HCT116 (cell line): ENCODE results near the gene CCHCR1.

Experiments used
- EZH2 ChIP-seq: fragments of 200-600 bp; sonication (generic); IDR thresholded peaks from 2 replicates; pipeline ENCODE4 v1.6.1; 2017; ENCODE audit warnings: antibody characterized with exemption, mixed run types
- FOSL1 ChIP-seq: IDR thresholded peaks from 2 replicates; pipeline ENCODE4 v1.6.1; 2012; ENCODE audit warnings: low read depth
- JUND ChIP-seq: IDR thresholded peaks from 2 replicates; pipeline ENCODE4 v1.6.1; 2012
- SIN3A ChIP-seq: IDR thresholded peaks from 2 replicates; pipeline ENCODE4 v1.6.1; 2012; ENCODE audit warnings: low read depth
- TCF7L2 ChIP-seq: IDR thresholded peaks from 2 replicates; pipeline ENCODE4 v1.7.0; 2011; ENCODE audit warnings: borderline replicate concordance, inconsistent platforms; ENCODE audit not compliant: insufficient read depth, insufficient read length; ENCODE audit errors: extremely low read depth
- YY1 ChIP-seq: IDR thresholded peaks from 2 replicates; pipeline ENCODE4 v1.6.1; 2011; ENCODE audit warnings: low read length, low read depth, moderate library complexity, mild to moderate bottlenecking; ENCODE audit not compliant: insufficient replicate concordance; ENCODE audit errors: extremely low read depth
- TF ChIP-seq, protein P1 (sequence below), 3 experiments: fragments of 200-600 bp in 1 of 3; sonication (generic) in 1 of 3; IDR thresholded peaks in 2 of 3; conservative IDR thresholded peaks in 1 of 3; 2 replicates each; pipeline ENCODE4 v1.5.1; 2012 to 2017; ENCODE audit warnings: low read depth in 2 of 3, low read length in 2 of 3, antibody characterized with exemption in 1 of 3, borderline replicate concordance in 1 of 3, control low read depth in 1 of 3, mild to moderate bottlenecking in 1 of 3, mixed read lengths in 1 of 3, mixed run types in 1 of 3, moderate library complexity in 1 of 3; ENCODE audit not compliant: insufficient read depth in 1 of 3

DNA sequence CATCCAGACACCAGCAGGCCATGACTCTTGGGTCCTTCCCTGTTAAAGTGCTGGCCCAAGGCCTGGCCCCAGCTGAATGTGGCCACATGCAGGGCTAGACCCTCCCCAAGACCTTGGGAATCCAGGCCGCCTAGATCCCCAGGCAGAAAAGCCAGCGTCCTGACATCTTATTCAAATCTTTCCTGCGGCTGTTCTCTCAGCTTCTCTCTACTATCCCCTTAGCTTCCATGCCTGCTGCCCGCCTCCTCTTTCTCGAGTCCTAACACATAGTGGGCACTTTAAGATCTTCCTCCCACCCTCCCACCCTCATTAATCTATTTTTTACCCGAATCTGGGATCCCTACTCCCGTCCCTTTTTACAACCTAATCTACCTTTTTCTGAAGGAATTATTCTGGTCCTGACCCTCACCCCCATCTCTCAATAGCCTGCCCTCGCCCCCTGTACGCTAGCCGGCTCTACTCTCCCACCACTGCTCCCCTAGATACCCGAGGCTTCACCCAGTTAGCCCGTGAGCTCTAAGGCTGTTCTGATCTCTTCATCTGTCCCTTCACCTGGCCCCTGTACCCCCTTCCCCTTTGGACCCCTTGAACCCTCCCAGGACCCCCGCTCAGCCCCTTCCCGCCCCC is at the start of gene CCHCR1:
- TF ChIP-seq, protein P1, sequence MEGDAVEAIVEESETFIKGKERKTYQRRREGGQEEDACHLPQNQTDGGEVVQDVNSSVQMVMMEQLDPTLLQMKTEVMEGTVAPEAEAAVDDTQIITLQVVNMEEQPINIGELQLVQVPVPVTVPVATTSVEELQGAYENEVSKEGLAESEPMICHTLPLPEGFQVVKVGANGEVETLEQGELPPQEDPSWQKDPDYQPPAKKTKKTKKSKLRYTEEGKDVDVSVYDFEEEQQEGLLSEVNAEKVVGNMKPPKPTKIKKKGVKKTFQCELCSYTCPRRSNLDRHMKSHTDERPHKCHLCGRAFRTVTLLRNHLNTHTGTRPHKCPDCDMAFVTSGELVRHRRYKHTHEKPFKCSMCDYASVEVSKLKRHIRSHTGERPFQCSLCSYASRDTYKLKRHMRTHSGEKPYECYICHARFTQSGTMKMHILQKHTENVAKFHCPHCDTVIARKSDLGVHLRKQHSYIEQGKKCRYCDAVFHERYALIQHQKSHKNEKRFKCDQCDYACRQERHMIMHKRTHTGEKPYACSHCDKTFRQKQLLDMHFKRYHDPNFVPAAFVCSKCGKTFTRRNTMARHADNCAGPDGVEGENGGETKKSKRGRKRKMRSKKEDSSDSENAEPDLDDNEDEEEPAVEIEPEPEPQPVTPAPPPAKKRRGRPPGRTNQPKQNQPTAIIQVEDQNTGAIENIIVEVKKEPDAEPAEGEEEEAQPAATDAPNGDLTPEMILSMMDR (IDR thresholded peaks at IDR 0.05 in 2 of 3, conservative IDR thresholded peaks at IDR 0.05 in 1 of 3; ENCODE audit: borderline replicate concordance in 1 of 3, insufficient read depth in 1 of 3, low read depth in 2 of 3, low read length in 2 of 3) = no peak
- no peak for TF ChIP-seq YY1
- TF ChIP-seq EZH2 = no peak
- TF ChIP-seq JUND = no peak
- TF ChIP-seq FOSL1 = no peak
- no peak for TF ChIP-seq TCF7L2
- TF ChIP-seq SIN3A = no peak
